Esophagus squamous epithelium (tissue), 5 donors: ENCODE data around the gene TNIK. TPM values are rescaled to one million over a fixed set of nuclear protein-coding genes. Genes with fewer than 3 reads are reported as not detected.

Source experiments
- DNase-seq: peaks from one replicate; lab custom pipeline; 2025; lab: John Stamatoyannopoulos, UW
- H3K27ac ChIP-seq, 4 donors: fragments of 200-600 bp; sonication (generic); one replicate each; pipeline ENCODE4 v1.5.1; 2016 to 2019; ENCODE audit warnings: mild to moderate bottlenecking in 1 of 4
- H3K27me3 ChIP-seq, 4 donors: fragments of 200-600 bp; sonication (generic); 1 replicate in 3 of 4; 2 replicates in 1 of 4; pipeline versions ENCODE4 v1.5.1 to v1.6.0; 2017 to 2021; ENCODE audit warnings: antibody characterized with exemption in 1 of 4
- H3K36me3 ChIP-seq, 3 donors: fragments of 200-600 bp; sonication (generic); one replicate each; pipeline ENCODE4 v1.5.1; 2016 to 2019
- H3K4me1 ChIP-seq, 3 donors: fragments of 200-600 bp; sonication (generic); one replicate each; pipeline ENCODE4 v1.5.1; 2017 to 2019
- H3K4me3 ChIP-seq, 4 donors: fragments of 200-600 bp; sonication (generic); 1 replicate in 3 of 4; 2 replicates in 1 of 4; pipeline ENCODE4 v1.5.1; 2016 to 2019; ENCODE audit warnings: mild to moderate bottlenecking in 2 of 4, moderate library complexity in 1 of 4
- H3K9me3 ChIP-seq, 3 donors: fragments of 200-600 bp; sonication (generic); one replicate each; pipeline ENCODE4 v1.5.1; 2016 to 2019
- CTCF ChIP-seq, 6 experiments: fragments of 450-650 bp in 4 of 6; fragments of 200-600 bp in 2 of 6; sonication (generic) in 2 of 6; IDR thresholded peaks; one replicate each; pipeline ENCODE4 v1.5.1; 2016 to 2019; ENCODE audit warnings: antibody characterized with exemption in 6 of 6, mild to moderate bottlenecking in 4 of 6, moderate library complexity in 4 of 6
- POLR2A ChIP-seq, 4 donors: fragments of 450-650 bp; IDR thresholded peaks; one replicate each; pipeline ENCODE4 v1.6.1; 2017; ENCODE audit warnings: antibody characterized with exemption in 4 of 4, mild to moderate bottlenecking in 4 of 4, moderate library complexity in 3 of 4
- WGBS, 2 donors: methylation state at CpG; one replicate each; pipeline ENCODE4 v1.1.5; 2018; 5-methylcytosine and 5-hydroxymethylcytosine counted together
- intact Hi-C: fragments of 100-400 bp; cut with DNase I; formaldehyde crosslinking; loops from one replicate; pipeline ENCODE4 v1.15.0; 2022
- total RNA-seq, 4 donors: library from RNA; depleted of rRNA; stranded (reverse); fragments of >200 nt; gene quantifications; one replicate each; pipeline ENCODE4 v1.1.0, GENCODE V29; 2016
- donor health status: DM: yes; HTN: yes; CAD: no.

TNIK gene
- total RNA-seq, 4 donors from 2014 or later: 2.2 to 11.6 (median 4.7) TPM

- no peak for DNase-seq
- intact Hi-C loops: no loop called here
- 50 to 70% methylated on average over 2 of the region's 2 CpGs for WGBS, 2 donors
- H3K36me3 ChIP-seq: no peaks in the 10 kb centered on the region
- H3K4me1 ChIP-seq: no peaks in the 10 kb centered on the region
- TF ChIP-seq CTCF (IDR thresholded peaks at IDR 0.05) (no peak), POLR2A (IDR thresholded peaks at IDR 0.05) (no peak)
- H3K27ac ChIP-seq: no peak overlapping the region
- no peak overlapping the region for H3K4me3 ChIP-seq
- H3K27me3 ChIP-seq: no peaks in the 10 kb centered on the region
- no peaks in the 10 kb centered on the region for H3K9me3 ChIP-seq
These were observed 44.2 kb upstream of the TNIK start for GRCh38 chr3:171504376-171504775.

- intact Hi-C loops: no loop called here
- Histone ChIP-seq H3K36me3 (no peaks in the 10 kb centered on the region), H3K27ac (no peak overlapping the region), H3K4me3 (no peak overlapping the region), H3K27me3 (no peaks in the 10 kb centered on the region), H3K9me3 (no peaks in the 10 kb centered on the region), H3K4me1 (no peaks in the 10 kb centered on the region)
- TF ChIP-seq POLR2A (IDR thresholded peaks at IDR 0.05) (no peak), CTCF (IDR thresholded peaks at IDR 0.05) (no peak)
- 26 to 44% methylated on average over 1 of the region's 1 CpG for WGBS, 2 donors
- no peak for DNase-seq
These were observed 43.6 kb upstream of the TNIK start for GRCh38 chr3:171503817-171504216.

GRCh38 chr3:171498921-171499320 is 38.7 kb upstream of the TNIK start:
- no peak for TF ChIP-seq POLR2A (IDR thresholded peaks at IDR 0.05)
- no peak for TF ChIP-seq CTCF (IDR thresholded peaks at IDR 0.05)
- Histone ChIP-seq H3K4me1 (no peaks in the 10 kb centered on the region), H3K9me3 (no peaks in the 10 kb centered on the region), H3K27me3 (no peaks in the 10 kb centered on the region), H3K4me3 (no peak overlapping the region), H3K36me3 (no peaks in the 10 kb centered on the region), H3K27ac (no peak overlapping the region)
- no peak for DNase-seq
- intact Hi-C loops: no loop called here
- WGBS, 2 donors: 65 to 85% methylated on average over 1 of the region's 1 CpG

GRCh38 chr3:171497468-171497867 is 37.3 kb upstream of the TNIK start:
- 83 to 86% methylated on average over 1 of the region's 1 CpG for WGBS, 2 donors
- H3K4me3 ChIP-seq: no peak overlapping the region
- H3K9me3 ChIP-seq: no peaks in the 10 kb centered on the region
- DNase-seq: no peak
- no peaks in the 10 kb centered on the region for H3K4me1 ChIP-seq
- TF ChIP-seq POLR2A (IDR thresholded peaks at IDR 0.05) (no peak), CTCF (IDR thresholded peaks at IDR 0.05) (no peak)
- intact Hi-C loops: no loop called here
- H3K27me3 ChIP-seq: no peaks in the 10 kb centered on the region
- no peak overlapping the region for H3K27ac ChIP-seq
- H3K36me3 ChIP-seq: no peaks in the 10 kb centered on the region

- Histone ChIP-seq H3K27me3 (no peaks in the 10 kb centered on the region), H3K27ac (no peak overlapping the region), H3K36me3 (no peaks in the 10 kb centered on the region), H3K9me3 (no peaks in the 10 kb centered on the region), H3K4me1 (no peaks in the 10 kb centered on the region), H3K4me3 (no peak overlapping the region)
- intact Hi-C loops: no loop called here
- no peak for TF ChIP-seq CTCF (IDR thresholded peaks at IDR 0.05)
- no peak for TF ChIP-seq POLR2A (IDR thresholded peaks at IDR 0.05)
- DNase-seq: no peak
These were observed 35.2 kb upstream of the TNIK start for GRCh38 chr3:171495413-171495812.
